ENCODE measurements around the gene RAP1GAP2.

RAP1GAP2 gene

DNA sequence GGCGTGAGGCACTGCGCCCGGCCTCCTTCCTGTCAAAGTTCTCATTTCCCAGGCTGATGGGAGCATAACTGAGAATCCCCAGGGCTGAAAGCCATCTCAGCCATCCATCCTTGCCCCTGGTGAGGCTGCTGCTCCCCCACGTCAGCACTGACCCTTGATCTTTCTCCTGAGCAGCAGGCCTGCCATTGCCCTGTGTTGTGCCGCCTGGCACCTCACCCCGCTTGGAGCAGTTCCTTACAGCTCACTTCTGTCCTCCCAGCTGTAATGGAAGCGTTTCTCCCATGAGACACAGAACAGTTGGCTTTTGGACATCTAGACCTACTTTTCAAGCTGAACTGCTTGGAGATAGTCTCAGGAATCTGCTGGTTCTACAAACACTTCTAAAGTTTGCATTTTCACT, 215.7 kb downstream of the RAP1GAP2 start:
- no peak overlapping the region for H3K4me3 ChIP-seq (ENCODE audit: control insufficient read depth, low read depth, low read length)
- TF ChIP-seq, protein P1, sequence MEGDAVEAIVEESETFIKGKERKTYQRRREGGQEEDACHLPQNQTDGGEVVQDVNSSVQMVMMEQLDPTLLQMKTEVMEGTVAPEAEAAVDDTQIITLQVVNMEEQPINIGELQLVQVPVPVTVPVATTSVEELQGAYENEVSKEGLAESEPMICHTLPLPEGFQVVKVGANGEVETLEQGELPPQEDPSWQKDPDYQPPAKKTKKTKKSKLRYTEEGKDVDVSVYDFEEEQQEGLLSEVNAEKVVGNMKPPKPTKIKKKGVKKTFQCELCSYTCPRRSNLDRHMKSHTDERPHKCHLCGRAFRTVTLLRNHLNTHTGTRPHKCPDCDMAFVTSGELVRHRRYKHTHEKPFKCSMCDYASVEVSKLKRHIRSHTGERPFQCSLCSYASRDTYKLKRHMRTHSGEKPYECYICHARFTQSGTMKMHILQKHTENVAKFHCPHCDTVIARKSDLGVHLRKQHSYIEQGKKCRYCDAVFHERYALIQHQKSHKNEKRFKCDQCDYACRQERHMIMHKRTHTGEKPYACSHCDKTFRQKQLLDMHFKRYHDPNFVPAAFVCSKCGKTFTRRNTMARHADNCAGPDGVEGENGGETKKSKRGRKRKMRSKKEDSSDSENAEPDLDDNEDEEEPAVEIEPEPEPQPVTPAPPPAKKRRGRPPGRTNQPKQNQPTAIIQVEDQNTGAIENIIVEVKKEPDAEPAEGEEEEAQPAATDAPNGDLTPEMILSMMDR (IDR thresholded peaks at IDR 0.05; ENCODE audit: control insufficient read depth, insufficient read depth, low read depth, low read length, missing control alignments), result no peak
- DNase-seq (ENCODE audit: low read depth), result no peak

DNA sequence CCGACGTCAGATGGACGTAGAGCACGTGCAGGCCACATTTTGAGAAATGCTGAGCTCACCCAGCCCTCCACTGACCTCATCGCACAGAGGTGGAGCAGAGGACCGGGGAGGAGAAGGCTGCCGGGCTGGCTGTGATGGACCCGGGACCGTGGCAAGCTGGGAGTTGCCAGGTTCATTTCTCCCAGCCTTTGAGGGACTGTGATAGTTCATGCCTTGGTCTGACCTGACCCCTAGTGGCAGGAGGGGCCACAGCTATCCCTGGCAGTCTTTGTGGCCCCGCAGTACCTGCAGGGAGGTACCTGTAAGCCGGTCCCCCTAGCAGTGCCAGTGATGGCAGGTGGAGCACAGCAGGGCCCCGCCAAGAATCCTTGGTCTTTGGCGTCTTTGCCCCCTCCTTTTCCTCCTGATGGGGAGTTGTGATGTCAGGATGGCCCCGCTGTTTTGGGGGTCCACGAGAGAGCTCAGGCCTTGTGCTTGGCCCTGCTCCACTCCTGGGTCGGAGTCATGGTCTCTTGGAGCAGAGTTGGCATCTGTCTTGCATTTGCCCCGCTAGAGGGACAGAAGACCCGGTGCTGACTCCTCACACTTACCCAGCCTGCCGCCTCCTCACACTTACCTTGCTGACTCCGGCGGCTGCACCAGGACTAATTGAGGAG, 216.8 kb downstream of the RAP1GAP2 start:
- no peak for DNase-seq (ENCODE audit: low read depth)
- no peak overlapping the region for H3K4me3 ChIP-seq (ENCODE audit: control insufficient read depth, low read depth, low read length)
- TF ChIP-seq, protein P1 (IDR thresholded peaks at IDR 0.05; ENCODE audit: control insufficient read depth, insufficient read depth, low read depth, low read length, missing control alignments), result peak; percentile 74

DNA sequence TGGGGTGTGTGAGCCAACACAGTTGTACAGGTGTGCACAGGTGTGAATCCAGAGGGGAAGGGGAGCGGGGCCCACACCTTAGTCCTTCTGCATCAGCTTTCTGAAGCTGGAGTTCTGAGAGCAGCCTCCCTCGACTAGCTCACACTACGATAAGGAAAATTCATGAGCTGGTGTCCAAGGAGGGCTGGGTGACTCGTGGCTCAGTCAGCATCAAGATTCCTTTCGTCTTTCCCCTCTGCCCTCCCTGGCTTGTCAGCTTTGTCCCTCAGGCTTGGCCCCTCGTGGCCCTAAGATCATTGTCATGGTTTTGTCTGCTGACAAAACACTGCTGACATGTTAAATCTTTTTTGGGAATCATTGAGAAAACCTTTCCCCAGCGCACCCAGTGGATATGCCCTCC, 219.7 kb downstream of the RAP1GAP2 start:
- DNase-seq (ENCODE audit: low read depth), result no peak

DNA sequence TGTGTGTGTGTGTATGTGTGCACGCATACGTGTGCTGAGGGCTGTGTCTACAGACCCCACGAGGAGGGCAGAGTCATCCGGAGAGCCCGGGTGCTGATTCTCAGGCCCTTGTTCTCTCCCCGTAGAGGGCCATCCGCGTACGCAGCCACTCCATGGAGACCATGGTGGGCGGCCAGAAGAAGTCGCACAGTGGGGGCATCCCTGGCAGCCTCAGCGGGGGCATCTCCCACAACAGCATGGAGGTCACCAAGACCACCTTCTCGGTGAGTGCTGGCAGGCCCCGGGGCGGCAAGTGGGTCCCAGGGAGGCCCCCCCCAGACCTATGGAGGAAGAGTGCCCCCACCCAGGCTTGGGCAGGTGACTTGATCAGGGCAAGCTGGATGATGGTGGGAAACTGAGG, 221.7 kb downstream of the RAP1GAP2 start:
- TF ChIP-seq, protein P1 (IDR thresholded peaks at IDR 0.05; ENCODE audit: control insufficient read depth, insufficient read depth, low read depth, low read length, missing control alignments), result no peak
- H3K4me3 ChIP-seq (ENCODE audit: control insufficient read depth, low read depth, low read length), result no peak overlapping the region
- no peak for DNase-seq (ENCODE audit: low read depth)

More for the DNA sequence above, 219.7 kb downstream of the RAP1GAP2 start:
- H3K4me3 ChIP-seq (ENCODE audit: control insufficient read depth, low read depth, low read length), result no peak overlapping the region
- TF ChIP-seq, protein P1 (IDR thresholded peaks at IDR 0.05; ENCODE audit: control insufficient read depth, insufficient read depth, low read depth, low read length, missing control alignments), result no peak

DNA sequence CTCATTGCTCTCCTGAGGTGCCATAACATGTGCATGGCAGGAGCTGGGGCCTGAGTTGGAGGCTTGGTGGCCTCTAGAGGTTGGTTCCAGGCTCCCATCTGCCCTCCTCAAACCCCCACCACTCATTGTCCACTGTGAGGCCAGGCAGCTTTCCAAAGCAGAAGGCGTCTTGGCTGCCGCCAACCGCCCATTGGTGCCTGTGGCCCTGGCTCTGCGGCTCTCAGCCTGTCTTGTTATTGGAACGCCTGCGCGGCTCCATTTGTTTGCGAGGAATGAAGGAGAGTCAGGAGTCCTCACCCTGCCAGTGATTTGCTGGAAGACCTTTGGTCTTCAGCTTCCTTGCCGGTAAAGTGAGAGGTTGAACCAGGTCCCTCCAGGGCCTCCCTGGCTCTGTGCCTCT, 223.5 kb downstream of the RAP1GAP2 start:
- no peak overlapping the region for H3K4me3 ChIP-seq (ENCODE audit: control insufficient read depth, low read depth, low read length)
- no peak for DNase-seq (ENCODE audit: low read depth)
- TF ChIP-seq, protein P1 (IDR thresholded peaks at IDR 0.05; ENCODE audit: control insufficient read depth, insufficient read depth, low read depth, low read length, missing control alignments), result no peak

DNA sequence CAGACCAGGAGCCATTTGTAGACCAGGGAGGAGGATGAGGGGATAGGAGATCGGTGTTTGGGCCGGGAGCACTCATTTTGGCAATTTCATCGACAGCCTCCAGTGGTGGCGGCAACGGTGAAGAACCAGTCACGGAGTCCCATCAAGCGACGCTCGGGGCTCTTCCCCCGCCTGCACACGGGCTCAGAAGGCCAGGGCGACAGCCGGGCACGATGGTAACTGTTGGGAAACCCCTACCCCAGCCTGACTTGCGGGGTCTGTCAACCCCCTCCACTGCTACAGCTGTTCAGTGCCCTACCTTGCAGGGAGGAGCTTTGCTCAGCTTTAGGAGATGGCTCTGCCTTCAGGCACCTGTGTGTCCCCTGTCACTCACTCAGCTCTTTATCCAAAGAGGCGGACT, 224.1 kb downstream of the RAP1GAP2 start:
- TF ChIP-seq, protein P1 (IDR thresholded peaks at IDR 0.05; ENCODE audit: control insufficient read depth, insufficient read depth, low read depth, low read length, missing control alignments), result no peak
- H3K4me3 ChIP-seq (ENCODE audit: control insufficient read depth, low read depth, low read length), result no peak overlapping the region
- DNase-seq (ENCODE audit: low read depth), result no peak
